Kasumi-1 (cell line): Measurements from ENCODE around the gene VKORC1L1.
"Not testable (repeated sequence)": the region's sequence is repeated elsewhere in the genome, so short reads cannot be mapped to it uniquely, and the experiment has no call there.

Experiments used
- DNase-seq, 2 experiments: peaks; one replicate each; lab custom pipeline; 2025; lab: John Stamatoyannopoulos, UW

Gene VKORC1L1

DNA sequence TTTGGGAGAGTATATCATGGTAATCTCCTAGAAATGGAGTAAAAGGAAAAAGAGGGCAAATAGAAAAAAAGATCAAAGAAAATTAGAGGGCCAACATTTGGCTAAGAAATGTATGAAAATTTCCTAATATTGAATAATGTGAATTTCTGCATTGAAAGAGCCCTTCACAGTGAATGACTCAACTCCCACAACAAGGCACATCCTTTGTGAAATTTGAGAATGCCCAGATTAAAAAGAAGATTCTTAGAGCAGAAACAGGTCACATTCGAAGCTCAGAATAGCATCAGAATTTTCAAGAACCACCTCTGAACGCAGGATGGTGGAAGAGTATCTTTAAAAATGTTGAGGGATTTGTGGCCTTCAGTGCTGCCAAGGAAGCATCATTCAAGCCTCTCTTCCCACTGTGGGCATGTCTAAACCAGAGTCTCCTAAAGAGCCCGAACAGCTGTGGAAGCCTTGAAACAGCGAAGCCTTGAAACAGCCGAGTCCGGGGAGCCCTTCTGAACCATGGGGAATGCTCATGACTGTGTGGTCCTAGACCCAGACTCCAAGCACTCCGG lies 65.5 kb downstream of the VKORC1L1 start:
- no peak for DNase-seq

DNA sequence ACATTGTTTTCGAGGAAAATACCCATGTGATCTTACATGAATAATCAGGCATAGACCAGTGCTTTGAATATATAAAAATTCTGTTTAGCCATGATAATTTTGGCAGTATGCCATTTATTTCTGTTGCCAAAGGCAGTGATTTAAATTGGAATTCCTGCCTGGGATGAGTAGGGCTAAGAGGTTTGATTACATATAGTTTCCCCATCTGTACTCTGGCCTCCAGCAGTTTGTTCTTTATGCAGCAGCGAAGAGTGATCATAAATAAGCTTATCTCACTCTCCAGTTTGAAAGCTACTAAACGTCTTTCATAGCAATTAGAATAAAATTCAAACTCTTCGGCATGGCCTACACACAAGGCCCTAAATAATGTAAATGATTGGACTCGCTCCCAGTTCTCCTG lies 72.9 kb downstream of the VKORC1L1 start:
- not testable (repeated sequence) for DNase-seq

DNA sequence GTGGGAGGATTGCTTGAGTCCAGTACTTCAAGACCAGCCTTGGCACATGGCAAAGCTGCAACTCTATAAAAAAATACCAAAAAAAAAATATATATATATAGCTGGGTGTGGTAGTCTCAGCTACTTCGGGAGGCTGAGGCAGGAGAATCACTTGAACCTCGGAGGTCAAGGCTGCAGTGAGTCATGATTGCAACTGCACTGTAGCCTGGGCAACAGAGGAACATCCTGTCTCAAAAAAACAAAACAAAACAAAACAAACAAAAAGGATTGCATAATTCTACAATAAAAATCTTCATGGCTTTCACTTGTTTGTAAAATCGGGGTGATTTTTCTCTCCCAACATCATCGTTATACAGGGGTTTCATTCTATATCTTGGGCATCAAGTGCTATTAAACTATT lies 74.0 kb downstream of the VKORC1L1 start:
- DNase-seq: no peak

DNA sequence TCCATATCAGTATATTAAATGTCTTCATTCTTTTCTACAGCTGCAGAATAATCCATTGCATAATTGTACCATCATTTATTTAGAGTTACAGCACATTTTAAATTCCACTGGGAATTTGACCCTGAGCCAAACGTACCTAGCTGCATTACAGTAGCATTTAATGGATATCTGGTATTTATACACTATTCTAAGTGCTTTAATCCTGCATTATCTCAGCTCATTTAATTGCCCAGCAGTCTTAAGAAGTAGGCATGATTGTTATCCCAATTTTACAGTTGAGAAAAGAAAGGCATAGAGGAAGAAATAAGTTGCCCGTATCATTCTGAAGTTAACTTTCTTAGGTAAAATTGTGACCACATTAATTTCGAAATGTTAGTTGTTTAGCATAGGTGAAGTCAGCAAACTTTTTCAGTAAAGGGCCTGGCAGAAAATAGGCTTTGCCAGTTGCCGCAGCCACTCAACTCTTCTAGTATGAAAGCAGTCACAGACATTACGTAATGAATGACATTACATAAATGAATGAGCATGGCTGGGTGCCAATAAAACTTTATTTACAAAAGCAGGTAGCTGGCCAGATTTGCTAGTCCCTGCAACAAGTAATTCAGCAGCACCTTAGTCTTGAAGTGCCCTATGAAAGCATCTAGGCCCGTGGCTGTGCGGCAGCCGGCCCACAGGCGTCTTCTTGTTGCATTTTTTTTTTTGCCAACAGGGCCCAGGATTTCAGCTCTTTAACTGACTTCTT lies 79.1 kb downstream of the VKORC1L1 start:
- DNase-seq: no peak

DNA sequence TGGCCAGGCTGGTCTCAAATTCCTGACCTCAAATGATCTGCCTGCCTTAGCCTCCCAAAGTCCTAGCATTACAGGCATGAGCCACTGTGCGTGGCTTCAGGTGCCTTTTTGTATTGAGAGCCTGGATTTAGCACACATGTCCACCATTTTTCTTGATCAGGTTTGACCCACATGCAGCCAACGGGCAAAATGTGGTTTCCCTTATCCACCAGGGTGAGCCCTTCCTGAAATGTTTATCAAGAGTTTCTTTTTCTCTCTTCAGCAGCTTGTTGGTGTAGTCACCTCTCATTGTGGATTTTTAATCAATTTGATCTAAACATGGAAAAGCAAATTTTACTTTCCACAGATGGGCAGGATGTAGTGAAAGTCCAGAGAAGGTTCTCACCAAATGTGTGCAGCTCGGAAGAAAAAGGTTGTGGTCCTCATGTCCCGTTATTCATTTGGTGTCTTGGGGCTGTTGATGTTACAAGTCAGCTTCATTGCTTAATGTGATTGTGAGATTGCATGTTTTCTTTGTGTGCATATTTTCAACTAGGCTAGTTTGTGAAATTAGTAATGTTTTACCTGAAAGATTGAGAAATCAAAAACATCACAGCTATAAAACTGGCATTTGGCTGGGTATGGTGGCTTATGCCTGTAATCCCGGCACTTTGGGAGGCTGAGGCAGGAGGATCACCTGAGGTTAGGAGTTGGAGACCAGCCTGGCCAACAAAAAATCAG lies 80.3 kb downstream of the VKORC1L1 start:
- DNase-seq: no peak

DNA sequence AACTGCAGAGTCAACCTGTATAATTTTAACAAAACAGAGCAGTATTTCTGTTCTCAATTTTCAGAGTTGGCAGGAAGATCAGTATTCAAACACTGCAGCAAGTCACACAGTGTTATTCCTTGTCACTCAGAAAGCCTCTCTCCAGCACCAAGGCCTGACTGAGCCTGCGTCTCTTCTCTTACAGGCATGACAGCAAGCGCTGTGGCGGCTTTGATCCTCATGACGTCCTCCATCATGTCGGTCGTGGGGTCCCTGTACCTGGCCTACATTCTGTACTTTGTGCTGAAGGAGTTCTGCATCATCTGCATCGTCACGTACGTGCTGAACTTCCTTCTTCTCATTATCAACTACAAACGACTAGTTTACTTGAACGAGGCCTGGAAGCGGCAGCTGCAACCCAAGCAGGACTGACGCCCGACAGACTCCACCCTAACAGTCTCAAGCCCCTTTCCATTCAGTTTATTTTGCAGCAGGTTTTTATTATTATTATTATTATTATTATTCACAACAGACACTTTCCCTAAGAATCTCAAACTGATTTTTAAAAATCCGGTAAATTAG lies 81.1 kb downstream of the VKORC1L1 start:
- DNase-seq: no peak

DNA sequence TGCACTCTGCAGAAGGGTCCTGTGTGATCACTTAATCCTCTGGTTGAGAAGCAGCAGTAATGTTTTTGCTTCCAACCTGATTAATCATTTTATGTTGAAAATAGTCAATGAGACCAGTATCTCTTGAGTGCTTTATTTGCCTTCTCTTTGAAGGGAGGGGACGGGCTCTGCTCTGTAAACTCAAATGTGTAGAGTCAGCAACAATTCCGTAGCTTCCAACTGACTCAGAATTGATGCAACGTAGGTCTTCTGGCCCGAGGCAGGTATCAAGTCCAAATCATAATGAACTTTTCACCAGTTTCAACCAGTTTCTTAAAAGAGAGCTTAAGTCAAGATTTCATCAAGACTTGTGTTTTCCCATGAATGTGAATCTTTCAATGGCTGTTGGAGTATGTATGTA lies 82.8 kb downstream of the VKORC1L1 start:
- DNase-seq: no peak

DNA sequence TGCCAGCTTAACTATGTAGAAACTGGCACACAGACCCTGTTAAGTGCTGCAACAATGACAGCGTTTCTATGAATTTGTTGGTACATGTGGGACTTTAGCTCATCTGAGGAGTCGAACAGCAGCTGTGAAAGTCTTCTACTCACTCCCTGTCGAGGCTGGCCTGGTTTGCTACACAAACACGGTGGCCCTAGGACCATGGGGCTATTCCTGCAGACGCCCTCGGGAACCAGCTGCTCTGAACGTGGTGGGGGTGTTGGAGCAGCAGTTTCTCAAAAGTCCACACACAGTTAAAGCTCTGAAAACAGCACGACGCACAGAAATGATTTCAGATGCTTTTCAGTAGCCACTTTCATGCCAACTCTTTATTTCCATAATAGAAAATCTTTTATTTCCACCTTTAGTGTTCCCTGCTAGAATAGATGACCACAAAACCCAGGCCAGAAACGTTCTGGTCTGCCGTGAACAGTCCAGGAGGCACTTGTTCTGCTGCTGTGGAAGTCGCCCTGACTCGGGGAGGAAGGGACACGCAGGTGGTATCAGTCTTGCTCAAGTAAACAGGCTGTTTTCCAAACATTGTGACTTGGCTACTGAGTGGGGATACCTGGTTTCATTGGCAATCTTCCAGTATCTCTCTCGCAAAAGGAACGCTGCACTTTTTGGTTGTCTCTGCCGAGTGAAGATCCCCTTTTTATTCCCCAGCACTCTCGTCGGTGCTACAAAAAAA lies 87.6 kb downstream of the VKORC1L1 start:
- no peak for DNase-seq

DNA sequence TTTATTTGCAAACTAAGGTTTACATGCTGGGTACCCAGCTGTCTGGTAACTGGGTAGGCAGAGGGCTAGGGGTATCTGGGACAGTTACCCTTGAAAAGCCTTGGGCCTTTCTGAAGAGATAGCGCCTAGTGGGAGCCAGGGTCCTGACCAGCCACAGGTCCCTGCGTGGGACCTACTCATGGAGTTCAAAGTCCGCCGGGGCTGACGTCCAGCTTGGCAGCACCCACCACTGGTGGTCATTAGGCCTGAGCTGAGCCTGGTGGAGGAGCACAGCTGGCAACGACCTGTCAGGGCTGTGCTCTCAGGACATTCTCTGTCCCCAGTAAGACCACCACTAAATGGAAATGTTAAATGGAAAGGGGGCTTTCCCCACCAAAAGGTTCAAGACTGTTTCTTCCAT lies 89.2 kb downstream of the VKORC1L1 start:
- no peak for DNase-seq

DNA sequence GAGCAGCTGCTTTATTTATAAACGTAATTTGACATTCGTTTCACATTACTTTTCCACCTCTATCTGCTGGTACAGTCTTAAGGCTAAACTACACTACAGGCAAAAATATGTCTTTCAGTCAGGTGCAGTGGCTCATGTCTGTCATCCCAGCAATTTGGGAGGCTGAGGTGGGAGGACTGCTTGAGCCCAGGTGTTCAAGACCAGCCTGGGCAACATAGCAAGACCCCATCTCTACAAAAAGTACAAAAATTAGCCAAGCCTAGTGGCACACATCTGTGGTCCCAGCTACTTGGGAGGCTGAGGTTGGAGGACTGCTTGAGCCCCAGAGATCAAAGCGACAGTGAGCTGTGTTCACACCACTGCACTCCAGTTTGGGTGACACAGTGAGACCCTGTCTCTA lies 91.8 kb downstream of the VKORC1L1 start:
- not testable (repeated sequence) for DNase-seq

DNA sequence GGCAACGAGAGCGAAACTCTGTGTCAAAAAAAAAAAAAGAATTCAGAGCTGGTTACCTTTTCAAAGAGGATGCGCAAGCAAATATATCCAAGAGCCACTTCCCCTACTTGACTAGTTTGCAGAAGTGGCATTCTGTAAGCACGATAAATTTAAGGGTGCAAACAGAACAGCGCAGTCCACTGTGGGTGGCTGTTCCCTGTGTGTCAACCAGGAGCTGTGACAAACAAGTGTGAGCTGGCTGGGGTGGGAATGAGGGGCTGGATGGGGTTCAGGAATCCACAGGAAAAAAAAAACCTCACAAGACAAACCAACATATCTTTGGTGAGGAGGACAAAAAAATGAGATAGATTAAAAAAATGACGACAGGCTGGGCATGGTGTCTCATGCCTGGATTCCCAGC lies 93.3 kb downstream of the VKORC1L1 start:
- DNase-seq: no peak

DNA sequence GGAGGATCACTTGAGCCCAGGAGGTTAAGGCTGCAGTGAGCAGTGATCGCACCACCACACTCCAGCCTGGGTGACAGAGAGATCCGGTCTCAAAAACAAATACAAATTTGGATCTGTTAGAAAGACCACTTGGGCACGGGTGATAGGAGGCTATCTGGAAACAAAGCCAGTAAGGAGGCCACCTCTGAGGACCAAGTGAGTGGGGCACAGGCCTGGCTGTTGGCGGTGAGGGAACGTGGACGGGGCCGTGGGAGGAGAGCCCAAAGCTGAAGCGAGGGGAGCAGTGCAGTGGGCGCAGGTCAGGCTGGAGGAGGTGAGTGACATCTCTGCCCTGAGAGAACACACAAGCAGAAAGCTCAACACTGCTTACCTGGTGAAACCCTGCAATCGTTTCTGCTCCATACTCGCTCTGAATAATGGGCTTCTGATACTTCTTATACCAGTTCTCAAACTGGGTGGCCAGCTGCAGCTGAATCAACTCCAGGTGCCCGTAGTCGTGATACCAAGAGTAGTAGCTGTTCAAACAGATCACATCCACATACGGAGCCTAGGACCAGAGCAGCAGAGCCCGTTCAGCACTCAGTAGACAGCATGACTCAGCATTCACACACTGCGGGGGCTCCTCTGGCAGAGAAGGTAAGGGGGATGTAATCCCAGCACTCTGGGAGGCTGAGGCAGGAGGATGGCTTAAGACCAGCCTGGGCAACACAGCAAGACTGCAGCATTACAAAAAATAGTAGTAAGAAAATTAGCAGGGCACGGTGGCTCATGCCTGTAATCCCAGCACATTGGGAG lies 94.7 kb downstream of the VKORC1L1 start:
- no peak for DNase-seq

DNA sequence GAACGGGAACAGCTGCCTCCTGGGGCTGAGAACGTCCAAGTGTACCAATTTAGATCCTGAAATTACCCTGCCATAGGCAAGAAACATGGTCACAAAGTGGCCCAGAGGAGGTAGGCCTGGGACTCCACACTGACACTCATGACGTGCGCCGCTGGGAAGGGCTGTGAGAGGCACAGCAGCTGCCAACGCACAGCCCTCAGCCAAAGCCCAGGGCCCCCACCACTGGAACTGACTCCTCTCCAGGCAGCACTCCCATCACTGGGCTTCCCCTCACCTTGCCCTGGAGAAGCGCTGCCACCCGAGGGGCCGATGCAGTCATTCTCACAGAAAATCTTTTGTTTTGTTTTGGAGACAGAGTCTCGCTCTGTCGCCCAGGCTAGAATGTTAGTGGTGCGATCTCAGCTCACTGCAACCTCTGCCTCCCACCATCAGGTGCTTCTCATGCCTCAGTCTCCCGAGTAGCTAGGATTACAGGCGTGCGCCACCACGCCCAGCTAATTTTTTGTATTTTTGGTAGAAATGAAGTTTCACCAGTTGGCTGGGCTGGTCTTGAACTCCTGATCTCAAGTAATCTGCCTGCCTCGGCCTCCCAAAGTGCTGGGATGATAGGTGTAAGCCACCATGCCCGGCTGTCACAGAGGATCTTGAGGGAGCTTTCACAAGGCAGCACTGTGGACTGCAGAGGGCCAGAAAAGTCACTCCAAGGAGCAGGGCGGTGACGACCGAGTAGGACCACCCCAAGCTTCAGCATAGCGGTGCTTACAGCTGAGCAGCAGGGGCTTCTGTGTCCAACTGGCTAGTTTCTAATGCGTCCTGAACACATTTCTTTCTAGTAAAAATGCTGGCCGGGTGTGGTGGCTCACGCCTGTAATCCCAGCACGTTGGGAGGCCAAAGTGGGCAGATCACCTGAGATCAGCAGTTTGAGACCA lies 95.6 kb downstream of the VKORC1L1 start:
- no peak for DNase-seq

DNA sequence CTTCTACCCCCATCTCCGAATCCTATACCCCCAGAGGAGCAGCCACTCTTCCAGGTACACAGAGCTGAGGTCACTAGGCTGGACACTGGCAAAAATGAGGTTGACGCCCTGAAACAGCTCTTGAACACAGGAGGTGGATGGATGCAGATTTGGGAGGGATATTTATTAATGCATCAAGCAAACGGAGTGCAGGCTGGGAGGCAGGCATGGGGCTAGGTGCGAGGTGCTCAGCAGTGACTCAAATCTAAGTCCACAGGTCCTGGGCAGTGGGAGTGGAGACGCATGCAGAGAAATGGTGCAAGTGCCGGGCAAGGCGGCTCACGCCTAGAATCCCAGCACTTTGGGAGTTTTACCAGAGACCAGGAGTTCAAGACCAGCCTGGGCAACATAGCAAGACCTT lies 98.1 kb downstream of the VKORC1L1 start:
- no peak for DNase-seq

DNA sequence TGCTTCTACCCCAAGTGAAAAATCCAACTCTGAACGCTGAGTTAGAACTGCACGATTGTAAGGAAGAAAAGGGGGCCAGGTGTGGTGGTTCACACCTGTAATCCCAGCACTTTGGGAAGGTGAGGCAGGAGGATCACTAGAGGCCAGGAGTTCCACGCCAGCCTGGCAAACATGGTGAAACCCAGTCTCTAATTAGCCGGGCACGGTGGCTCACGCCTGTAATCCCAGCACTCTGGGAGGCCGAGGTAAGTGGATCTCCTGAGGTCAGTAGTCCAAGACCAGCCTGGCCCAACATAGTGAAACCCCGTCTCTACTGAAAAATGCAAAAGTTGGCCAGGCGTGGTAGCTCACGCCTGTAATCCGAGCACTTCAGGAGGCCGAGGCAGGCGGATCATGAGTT lies 100.1 kb downstream of the VKORC1L1 start:
- no peak for DNase-seq

DNA sequence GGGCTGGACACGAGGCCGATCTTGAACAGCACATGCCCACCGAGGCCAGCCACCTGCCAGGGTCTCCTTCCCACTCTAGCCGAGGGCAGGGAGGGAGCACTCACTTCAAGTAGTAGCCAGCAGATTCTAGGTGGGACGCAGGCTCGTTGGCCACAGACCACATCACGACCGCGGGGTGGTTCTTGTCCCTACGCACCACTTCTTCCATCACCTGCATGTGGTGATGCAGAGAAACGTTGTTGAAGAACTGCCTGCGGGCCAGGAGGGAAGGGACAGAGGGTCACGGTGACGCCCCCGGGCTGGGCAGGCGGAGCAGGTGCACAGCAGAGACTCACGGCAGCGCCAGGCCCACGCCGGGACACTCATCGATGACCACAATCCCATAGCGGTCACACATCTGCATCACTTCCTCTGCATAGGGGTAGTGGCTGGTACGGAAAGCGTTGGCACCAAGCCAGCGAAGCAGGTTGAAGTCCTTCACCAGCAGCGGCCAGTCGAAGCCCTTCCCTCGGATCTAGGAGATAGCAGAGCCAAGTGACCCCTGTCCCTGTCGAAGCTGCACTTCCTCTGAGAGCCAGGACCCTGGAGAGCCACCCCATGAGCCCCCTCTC lies 101.4 kb downstream of the VKORC1L1 start:
- no peak for DNase-seq

DNA sequence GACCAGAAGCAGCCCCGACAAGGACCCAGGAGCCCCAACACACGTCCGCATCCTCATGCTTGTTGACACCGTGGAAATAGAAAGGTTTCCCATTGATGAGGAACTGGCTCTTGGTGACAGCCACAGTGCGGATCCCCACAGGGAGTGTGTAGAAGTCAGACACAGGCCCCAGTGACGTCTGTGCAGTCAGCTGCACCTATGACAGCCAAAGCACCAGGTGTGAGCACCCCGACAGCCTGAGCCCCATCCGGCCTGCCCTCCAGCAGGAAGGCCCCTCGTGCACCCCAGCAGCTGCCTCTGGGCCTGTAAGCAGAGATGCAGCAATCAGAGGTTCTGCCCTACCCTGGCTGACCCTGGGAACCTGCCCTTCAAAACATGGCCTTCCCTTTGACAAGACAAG lies 102.0 kb downstream of the VKORC1L1 start:
- no peak for DNase-seq

DNA sequence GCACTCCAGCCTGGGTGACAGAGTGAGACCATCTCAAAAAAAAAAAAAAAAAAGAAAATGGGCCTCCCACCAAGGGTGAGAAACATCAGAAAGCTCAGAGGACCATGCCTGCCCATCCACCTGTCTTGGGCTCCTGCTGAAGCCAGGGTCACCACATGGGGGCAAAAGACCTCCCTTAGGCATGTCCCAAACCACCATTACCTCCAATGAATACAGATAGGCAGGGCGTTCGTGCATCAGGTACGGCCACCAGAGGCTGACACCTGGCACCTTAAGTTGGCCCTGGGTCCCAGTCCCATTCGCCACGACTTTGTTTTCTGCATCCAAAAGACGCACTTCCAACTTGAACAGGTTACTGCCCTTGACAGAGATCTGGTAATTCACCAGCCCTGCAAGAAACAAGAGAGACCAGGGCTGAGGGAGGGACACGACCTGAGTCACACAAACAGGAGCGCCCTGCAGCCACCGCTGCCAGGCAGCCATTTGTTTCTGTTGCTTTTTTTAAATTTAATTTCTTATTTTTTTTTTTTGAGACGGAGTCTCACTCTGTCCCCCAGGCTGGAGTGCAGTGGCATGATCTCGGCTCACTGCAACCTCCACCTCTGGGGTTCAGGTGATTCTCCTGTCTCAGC lies 103.1 kb downstream of the VKORC1L1 start:
- DNase-seq: no peak

DNA sequence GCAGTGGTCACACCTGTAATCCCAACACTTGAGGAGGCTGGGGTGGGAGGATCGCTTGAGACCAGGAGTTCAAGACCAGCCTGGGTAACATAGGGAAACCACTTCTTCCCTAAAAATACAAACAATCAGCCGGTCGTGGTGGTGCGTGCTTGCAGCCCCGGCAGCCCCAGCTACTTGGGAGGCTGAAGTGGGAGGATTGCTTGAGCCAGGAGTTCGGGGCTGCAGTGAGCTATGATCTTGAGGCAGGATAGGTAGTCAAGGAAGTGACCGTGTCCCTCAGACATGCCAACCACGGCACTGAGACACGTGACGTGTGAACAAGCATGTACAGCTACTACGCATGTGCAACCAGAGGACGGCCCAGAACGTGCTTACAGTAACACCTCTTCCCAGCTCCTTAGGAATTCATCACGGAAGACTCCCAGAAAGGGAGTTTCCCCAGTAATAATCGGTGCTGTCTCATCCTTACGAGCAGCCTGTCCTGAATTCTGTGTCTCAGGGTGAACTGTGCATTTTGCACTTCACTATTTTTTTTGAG lies 103.9 kb downstream of the VKORC1L1 start:
- DNase-seq: no peak
